ENCODE results near the gene ZNF76.

ZNF76 gene

DNA sequence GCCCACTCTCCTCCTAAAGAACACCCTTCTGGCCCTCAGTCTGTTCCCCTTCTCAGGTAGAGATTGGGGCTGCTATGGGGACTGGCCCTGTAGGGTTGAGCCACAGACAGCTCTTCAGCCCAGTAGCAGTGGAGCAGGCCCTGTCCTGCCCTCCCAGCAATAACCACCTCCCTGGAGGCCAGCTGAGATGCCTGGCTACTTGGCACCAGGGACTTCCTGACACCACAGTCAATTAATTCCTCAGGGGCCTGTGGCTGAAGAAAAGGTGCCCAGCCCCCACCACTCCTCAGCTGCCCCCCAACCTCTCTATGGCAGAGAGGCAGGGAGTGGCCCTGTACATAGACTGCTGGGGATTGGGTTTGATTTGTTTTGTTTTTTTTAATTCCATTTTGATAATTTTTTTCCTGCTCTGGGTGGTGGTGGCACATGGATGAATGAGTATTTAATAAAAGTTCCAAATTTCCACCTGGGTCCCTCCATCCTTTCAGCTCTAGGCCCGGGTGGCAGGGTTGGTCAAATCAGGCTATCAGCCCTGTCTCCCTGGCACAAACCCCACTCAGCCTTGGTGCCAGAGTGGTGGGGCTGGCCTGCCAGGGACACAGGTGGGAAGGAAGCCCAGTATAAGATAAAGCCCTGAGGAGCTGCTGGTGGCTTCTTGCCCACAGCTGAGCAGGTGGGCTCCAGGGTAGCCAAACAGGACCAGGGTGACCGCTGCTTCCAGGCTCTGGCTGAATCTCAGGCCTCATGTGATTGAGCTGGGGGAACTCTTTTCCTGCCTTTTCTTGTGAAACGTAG, 36.2 kb downstream of the ZNF76 start:
- no peak for DNase-seq (ENCODE audit: low read depth, low spot score)
- Histone ChIP-seq H3K36me3 (ENCODE audit: insufficient read depth, low read length) (peaks cover 8% of the 10 kb centered on the region), H3K27ac (no peak overlapping the region), H3K9me3 (ENCODE audit: low read depth, low read length) (no peaks in the 10 kb centered on the region), H3K9ac (ENCODE audit: insufficient read length) (no peak overlapping the region), H3K4me3 (no peak overlapping the region)
- TF ChIP-seq EZH2 (IDR thresholded peaks at IDR 0.05), result no peak
- no peak for TF ChIP-seq POLR2AphosphoS5 (IDR thresholded peaks at IDR 0.05; ENCODE audit: borderline replicate concordance, low read depth, low read length)
- TF ChIP-seq FOXP2 (optimal IDR thresholded peaks at IDR 0.05; ENCODE audit: control extremely low read depth, extremely low read length, insufficient read depth), result no peak

DNA sequence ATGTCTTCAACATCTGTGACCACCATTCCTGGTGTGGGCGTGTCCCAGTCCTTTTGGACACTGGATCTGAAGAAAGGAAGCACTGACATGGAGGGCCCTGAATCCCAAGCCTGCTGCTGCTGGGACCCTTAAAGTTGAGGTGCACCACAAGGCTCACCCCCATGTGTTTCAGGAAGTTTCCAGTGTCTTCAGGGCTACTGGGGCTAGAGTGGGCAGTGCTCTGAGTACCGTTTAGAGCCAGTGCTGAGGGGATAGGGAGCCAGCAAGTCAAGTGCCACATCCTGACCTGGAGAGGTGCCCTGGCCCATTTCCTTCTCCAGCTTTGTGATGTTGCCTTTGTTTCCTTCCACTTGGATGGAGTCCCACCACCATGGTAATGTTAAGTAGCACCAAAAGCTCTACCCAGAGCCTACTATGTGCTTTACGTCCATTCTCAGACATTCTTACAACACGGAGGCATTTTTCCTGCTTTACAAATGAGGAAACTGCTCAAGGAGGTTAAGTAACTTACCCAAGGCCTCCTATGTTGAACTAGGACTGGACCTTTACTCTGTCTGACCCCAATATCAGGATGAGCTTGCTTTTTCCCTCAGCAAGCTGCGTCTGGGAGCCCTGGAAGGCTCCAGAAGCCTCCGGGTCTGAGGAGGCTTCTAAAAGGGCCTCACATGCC, 37.5 kb downstream of the ZNF76 start:
- H3K9ac ChIP-seq (ENCODE audit: insufficient read length), result no peak overlapping the region
- H3K4me3 ChIP-seq, result no peak overlapping the region
- TF ChIP-seq EZH2 (IDR thresholded peaks at IDR 0.05) (no peak), FOXP2 (optimal IDR thresholded peaks at IDR 0.05; ENCODE audit: control extremely low read depth, extremely low read length, insufficient read depth) (no peak), POLR2AphosphoS5 (IDR thresholded peaks at IDR 0.05; ENCODE audit: borderline replicate concordance, low read depth, low read length) (no peak)
- H3K9me3 ChIP-seq (ENCODE audit: low read depth, low read length), result no peaks in the 10 kb centered on the region
- H3K36me3 ChIP-seq (ENCODE audit: insufficient read depth, low read length), result peaks cover 8% of the 10 kb centered on the region
- H3K27ac ChIP-seq, result no peak overlapping the region
- DNase-seq (ENCODE audit: low read depth, low spot score), result no peak

GRCh38 chr6:35297601-35298481, 38.3 kb downstream of the ZNF76 start, which contains the start of gene DEF6:
Gene DEF6, plus strand, starts transcription at chr6:35297818. Its CDS starts 39 bp downstream, at chr6:35297857.
- Histone ChIP-seq H3K4me3 (no peak within 1 kb of the TSS), H3K9ac (ENCODE audit: insufficient read length) (no peak within 1 kb of the TSS), H3K27ac (no peak within 1 kb of the TSS)

DNA sequence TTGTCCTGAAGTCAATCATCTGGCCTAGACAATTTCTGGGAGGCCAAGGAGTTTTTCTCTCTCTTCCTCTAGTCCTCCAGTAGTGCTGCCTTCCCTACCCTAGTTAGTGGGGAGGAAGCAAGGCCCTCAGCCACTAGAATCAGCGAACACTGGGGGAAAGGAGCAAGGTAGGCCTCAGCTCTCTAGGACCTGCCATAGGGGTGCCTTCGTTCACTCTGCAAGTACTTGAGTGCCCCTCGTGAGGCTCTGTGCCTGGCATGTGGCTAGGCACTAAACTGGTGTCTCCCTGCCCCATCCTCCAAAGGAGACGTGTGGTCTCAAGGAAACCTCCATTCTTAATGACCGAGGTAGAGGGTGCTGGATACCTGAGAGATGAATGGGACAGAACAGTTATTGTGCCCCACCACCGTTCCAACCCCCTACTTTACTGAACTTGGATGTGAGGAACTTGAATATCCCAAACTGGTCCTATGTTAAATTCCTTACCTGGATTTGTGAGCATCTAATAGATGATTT, 39.1 kb downstream of the ZNF76 start:
- peaks cover 8% of the 10 kb centered on the region for H3K36me3 ChIP-seq (ENCODE audit: insufficient read depth, low read length)
- no peak overlapping the region for H3K27ac ChIP-seq
- no peak overlapping the region for H3K4me3 ChIP-seq
- H3K9me3 ChIP-seq (ENCODE audit: low read depth, low read length), result no peaks in the 10 kb centered on the region
- no peak for DNase-seq (ENCODE audit: low read depth, low spot score)
- no peak for TF ChIP-seq POLR2AphosphoS5 (IDR thresholded peaks at IDR 0.05; ENCODE audit: borderline replicate concordance, low read depth, low read length)
- no peak for TF ChIP-seq EZH2 (IDR thresholded peaks at IDR 0.05)
- TF ChIP-seq FOXP2 (optimal IDR thresholded peaks at IDR 0.05; ENCODE audit: control extremely low read depth, extremely low read length, insufficient read depth), result no peak
- no peak overlapping the region for H3K9ac ChIP-seq (ENCODE audit: insufficient read length)

More at GRCh38 chr6:35297601-35298481, 38.3 kb downstream of the ZNF76 start, which contains the start of gene DEF6:
- Histone ChIP-seq H3K36me3 (ENCODE audit: insufficient read depth, low read length) (peaks cover 8% of the 10 kb centered on the region), H3K9me3 (ENCODE audit: low read depth, low read length) (no peaks in the 10 kb centered on the region)
- DNase-seq (ENCODE audit: low read depth, low spot score), result no peak
- TF ChIP-seq EZH2 (IDR thresholded peaks at IDR 0.05) (no peak), POLR2AphosphoS5 (IDR thresholded peaks at IDR 0.05; ENCODE audit: borderline replicate concordance, low read depth, low read length) (no peak), FOXP2 (optimal IDR thresholded peaks at IDR 0.05; ENCODE audit: control extremely low read depth, extremely low read length, insufficient read depth) (no peak)

DNA sequence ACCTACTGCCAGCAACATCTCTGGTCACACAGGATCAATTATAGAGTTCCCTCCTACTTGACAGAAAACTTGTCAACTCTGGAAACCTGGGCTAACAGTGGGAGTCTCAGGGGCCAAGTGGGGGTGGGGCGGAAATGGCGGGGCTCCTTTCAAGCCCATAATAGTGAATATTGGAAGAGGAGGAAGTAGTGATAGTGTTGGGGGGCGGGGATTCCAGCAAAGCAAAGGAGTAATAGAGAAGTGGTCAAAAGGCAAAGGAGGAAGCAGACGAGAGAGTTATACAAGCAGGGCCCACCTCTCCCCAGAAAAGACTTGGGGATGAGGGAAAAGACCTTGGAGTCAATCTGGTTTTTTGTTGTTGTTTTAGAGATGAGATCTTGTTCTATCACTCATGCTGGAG, 40.1 kb downstream of the ZNF76 start:
- TF ChIP-seq POLR2AphosphoS5 (IDR thresholded peaks at IDR 0.05; ENCODE audit: borderline replicate concordance, low read depth, low read length) (no peak), EZH2 (IDR thresholded peaks at IDR 0.05) (no peak), FOXP2 (optimal IDR thresholded peaks at IDR 0.05; ENCODE audit: control extremely low read depth, extremely low read length, insufficient read depth) (no peak)
- DNase-seq (ENCODE audit: low read depth, low spot score), result no peak
- no peaks in the 10 kb centered on the region for H3K9me3 ChIP-seq (ENCODE audit: low read depth, low read length)
- no peak overlapping the region for H3K4me3 ChIP-seq
- peaks cover 4% of the 10 kb centered on the region; the same call in 1 of the 2 replicates for H3K36me3 ChIP-seq (ENCODE audit: insufficient read depth, low read length)
- no peak overlapping the region for H3K9ac ChIP-seq (ENCODE audit: insufficient read length)
- no peak overlapping the region for H3K27ac ChIP-seq

- TF ChIP-seq FOXP2 (optimal IDR thresholded peaks at IDR 0.05; ENCODE audit: control extremely low read depth, extremely low read length, insufficient read depth) (no peak), EZH2 (IDR thresholded peaks at IDR 0.05) (no peak)
- H3K4me3 ChIP-seq, result no peak overlapping the region
- H3K27ac ChIP-seq, result no peak overlapping the region
- no peaks in the 10 kb centered on the region for H3K9me3 ChIP-seq (ENCODE audit: low read depth, low read length)
- no peak overlapping the region for H3K9ac ChIP-seq (ENCODE audit: insufficient read length)
- DNase-seq (ENCODE audit: low read depth, low spot score), result no peak
- H3K36me3 ChIP-seq (ENCODE audit: insufficient read depth, low read length), result no peaks in the 10 kb centered on the region
Measured at GRCh38 chr6:35300848-35301247, 41.3 kb downstream of the ZNF76 start.

DNA sequence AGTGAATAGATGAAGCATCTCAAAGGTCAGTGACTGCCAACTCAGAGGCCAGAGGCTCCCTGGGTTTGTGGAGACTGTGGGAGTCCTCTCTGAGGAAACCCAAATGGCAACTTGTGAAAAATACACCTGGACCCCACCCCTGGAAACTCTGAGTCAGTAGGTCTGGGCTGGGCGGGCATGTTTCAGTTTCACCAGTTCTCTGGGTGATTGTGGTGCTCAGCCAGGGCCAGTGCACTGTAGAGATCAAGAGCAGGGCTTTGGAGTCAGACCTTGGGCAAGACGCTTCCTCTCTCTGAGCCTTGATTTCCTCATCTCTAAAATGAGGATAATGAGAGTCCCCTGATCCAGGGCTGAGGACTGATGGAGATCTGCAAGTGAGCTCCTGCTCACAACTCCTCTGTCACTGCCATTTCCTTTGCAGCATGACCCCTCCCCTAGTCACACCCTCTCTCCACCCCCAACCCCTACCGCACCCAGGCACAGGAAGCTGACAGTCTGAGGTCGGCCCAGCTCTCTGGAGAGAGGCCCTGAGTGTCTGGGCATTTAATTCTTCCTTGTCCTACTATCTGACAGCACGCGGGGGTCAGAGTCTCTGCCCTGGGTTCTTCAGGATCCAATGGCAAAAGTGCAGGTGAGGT, 43.2 kb downstream of the ZNF76 start:
- no peak overlapping the region for H3K4me3 ChIP-seq
- H3K9ac ChIP-seq (ENCODE audit: insufficient read length), result no peak overlapping the region

More for the DNA sequence above, 43.2 kb downstream of the ZNF76 start:
- Histone ChIP-seq H3K36me3 (ENCODE audit: insufficient read depth, low read length) (no peaks in the 10 kb centered on the region), H3K27ac (no peak overlapping the region), H3K9me3 (ENCODE audit: low read depth, low read length) (no peaks in the 10 kb centered on the region)
- no peak for DNase-seq (ENCODE audit: low read depth, low spot score)
- no peak for TF ChIP-seq POLR2AphosphoS5 (IDR thresholded peaks at IDR 0.05; ENCODE audit: borderline replicate concordance, low read depth, low read length)
